Liver (tissue), 3 donors: ENCODE results near the gene TMX2.

Experiments used
- NR2F2 ChIP-seq: IDR thresholded peaks from 2 replicates; pipeline ENCODE4 v1.6.1; 2016; ENCODE audit warnings: antibody characterized with exemption
- RAD21 ChIP-seq, 2 donors: IDR thresholded peaks; 2 replicates each; pipeline ENCODE4 v1.6.1; 2016; ENCODE audit warnings: antibody characterized with exemption in 2 of 2, mild to moderate bottlenecking in 2 of 2
- YY1 ChIP-seq: IDR thresholded peaks from 2 replicates; pipeline ENCODE4 v1.6.1; 2016; ENCODE audit warnings: antibody characterized with exemption, mild to moderate bottlenecking
- TF ChIP-seq, protein P1 (sequence below): fragments of 150-350 bp; IDR thresholded peaks from 2 replicates; pipeline ENCODE4 v1.5.1; 2017; ENCODE audit warnings: improper control_type of control experiment, low read depth, low read length; ENCODE audit not compliant: missing input control
- donor health status: healthy.
- donor health status: healthy.

DNA sequence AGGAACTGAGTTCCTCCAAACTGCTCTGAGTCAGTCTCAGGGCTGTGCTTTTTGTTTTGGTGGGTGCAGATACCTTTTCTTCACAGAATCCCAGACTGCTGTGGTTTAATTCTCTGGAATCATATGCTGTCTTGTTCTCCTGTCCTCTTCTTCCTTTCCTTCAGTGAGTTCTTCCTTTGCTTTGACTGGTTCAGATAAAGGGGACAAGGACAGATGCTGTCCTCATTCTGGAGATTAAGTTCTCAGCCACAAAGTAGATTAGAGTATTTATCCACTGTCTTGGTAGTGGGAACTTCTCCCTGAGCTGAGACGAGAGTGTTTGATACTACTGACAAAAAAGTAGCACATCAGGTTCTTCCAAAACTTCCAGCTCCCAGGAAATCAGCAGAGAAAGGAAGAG lies 31.2 kb upstream of the TMX2 start:
- TF ChIP-seq, protein P1, sequence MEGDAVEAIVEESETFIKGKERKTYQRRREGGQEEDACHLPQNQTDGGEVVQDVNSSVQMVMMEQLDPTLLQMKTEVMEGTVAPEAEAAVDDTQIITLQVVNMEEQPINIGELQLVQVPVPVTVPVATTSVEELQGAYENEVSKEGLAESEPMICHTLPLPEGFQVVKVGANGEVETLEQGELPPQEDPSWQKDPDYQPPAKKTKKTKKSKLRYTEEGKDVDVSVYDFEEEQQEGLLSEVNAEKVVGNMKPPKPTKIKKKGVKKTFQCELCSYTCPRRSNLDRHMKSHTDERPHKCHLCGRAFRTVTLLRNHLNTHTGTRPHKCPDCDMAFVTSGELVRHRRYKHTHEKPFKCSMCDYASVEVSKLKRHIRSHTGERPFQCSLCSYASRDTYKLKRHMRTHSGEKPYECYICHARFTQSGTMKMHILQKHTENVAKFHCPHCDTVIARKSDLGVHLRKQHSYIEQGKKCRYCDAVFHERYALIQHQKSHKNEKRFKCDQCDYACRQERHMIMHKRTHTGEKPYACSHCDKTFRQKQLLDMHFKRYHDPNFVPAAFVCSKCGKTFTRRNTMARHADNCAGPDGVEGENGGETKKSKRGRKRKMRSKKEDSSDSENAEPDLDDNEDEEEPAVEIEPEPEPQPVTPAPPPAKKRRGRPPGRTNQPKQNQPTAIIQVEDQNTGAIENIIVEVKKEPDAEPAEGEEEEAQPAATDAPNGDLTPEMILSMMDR: no peak
- no peak for TF ChIP-seq YY1
- TF ChIP-seq RAD21 (IDR thresholded peaks at IDR 0.05): no peak
- TF ChIP-seq NR2F2: no peak
